ENCODE data around the gene PRKCA. TPM values are rescaled to one million over a fixed set of nuclear protein-coding genes. Genes with fewer than 3 reads are reported as not detected.

The PRKCA gene
- total RNA-seq, 1 experiment from 2014 or later, result 29.6 TPM

- Histone ChIP-seq H3K9me3 (no peaks in the 10 kb centered on the region), H3K4me1 (no peaks in the 10 kb centered on the region), H3K36me3 (ENCODE audit: control insufficient read depth, insufficient read depth, low read length) (peaks cover 2% of the 10 kb centered on the region), H3K27me3 (replicated peaks; ENCODE audit: control insufficient read depth, insufficient read depth, low read length) (no peaks in the 10 kb centered on the region), H3K4me3 (ENCODE audit: low read depth, low read length) (no peak overlapping the region)
- H3K36me3 Mint-ChIP-seq (ENCODE audit: insufficient read depth, unreplicated experiment), result peaks cover 4% of the 10 kb centered on the region
- ChIA-PET CTCF (no interaction called here), POLR2A (interaction anchor here (0.6 kb wide), 1 partner anchor 9 kb away, joined by 5 read pairs; no protein-coding TSS in a partner anchor)
- no peak overlapping the region for H3K4me3 Mint-ChIP-seq (ENCODE audit: unreplicated experiment)
- no peak for DNase-seq
- no peak overlapping the region for H3K27ac Mint-ChIP-seq (ENCODE audit: unreplicated experiment)
- no peaks in the 10 kb centered on the region for H3K4me1 Mint-ChIP-seq (ENCODE audit: low read depth, unreplicated experiment)
- TF ChIP-seq, protein P1, sequence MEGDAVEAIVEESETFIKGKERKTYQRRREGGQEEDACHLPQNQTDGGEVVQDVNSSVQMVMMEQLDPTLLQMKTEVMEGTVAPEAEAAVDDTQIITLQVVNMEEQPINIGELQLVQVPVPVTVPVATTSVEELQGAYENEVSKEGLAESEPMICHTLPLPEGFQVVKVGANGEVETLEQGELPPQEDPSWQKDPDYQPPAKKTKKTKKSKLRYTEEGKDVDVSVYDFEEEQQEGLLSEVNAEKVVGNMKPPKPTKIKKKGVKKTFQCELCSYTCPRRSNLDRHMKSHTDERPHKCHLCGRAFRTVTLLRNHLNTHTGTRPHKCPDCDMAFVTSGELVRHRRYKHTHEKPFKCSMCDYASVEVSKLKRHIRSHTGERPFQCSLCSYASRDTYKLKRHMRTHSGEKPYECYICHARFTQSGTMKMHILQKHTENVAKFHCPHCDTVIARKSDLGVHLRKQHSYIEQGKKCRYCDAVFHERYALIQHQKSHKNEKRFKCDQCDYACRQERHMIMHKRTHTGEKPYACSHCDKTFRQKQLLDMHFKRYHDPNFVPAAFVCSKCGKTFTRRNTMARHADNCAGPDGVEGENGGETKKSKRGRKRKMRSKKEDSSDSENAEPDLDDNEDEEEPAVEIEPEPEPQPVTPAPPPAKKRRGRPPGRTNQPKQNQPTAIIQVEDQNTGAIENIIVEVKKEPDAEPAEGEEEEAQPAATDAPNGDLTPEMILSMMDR (IDR thresholded peaks at IDR 0.05; ENCODE audit: insufficient read depth in 1 of 2, low read depth in 1 of 2, low read length in 1 of 2, severe bottlenecking in 1 of 2, unreplicated experiment in 1 of 2), result no peak
- no peaks in the 10 kb centered on the region for H3K9me3 Mint-ChIP-seq (ENCODE audit: unreplicated experiment)
- intact Hi-C loops (cut with micrococcal nuclease; ENCODE audit: unreplicated experiment), result no loop called here
- BruUV-seq (replicated peaks), result no TSS peak
- no peaks in the 10 kb centered on the region for H3K27me3 Mint-ChIP-seq (ENCODE audit: insufficient read depth, unreplicated experiment)
These were observed 445.3 kb downstream of the PRKCA start for GRCh38 chr17:66747578-66748275.

DNA sequence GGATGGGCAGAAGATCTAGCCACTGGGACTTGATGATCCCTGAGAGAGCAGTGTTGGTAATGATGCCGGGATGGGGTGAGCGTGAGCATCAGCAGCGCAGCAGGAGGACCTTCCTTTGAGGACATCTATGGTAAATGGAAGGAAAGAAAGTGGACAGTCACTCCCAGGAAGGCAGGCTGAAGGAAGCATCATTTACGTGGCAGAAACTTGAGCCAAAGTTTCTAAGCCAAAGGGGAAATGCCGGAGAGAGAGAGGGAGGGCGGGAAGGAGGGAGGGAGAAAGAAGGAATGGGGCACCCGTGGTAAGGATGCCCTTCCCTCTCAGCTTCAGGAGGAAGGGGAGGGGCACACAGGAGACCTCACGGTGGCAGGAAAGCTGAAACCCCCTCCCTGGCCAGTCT, 446.2 kb downstream of the PRKCA start:
- Histone ChIP-seq H3K4me1 (no peaks in the 10 kb centered on the region), H3K36me3 (ENCODE audit: control insufficient read depth, insufficient read depth, low read length) (peaks cover 2% of the 10 kb centered on the region; the same call in 1 of the 2 replicates), H3K4me3 (ENCODE audit: low read depth, low read length) (no peak overlapping the region), H3K9me3 (no peaks in the 10 kb centered on the region), H3K27me3 (replicated peaks; ENCODE audit: control insufficient read depth, insufficient read depth, low read length) (no peaks in the 10 kb centered on the region)
- DNase-seq, result no peak
- H3K4me3 Mint-ChIP-seq (ENCODE audit: unreplicated experiment), result no peak overlapping the region
- TF ChIP-seq, protein P1 (IDR thresholded peaks at IDR 0.05; ENCODE audit: insufficient read depth in 1 of 2, low read depth in 1 of 2, low read length in 1 of 2, severe bottlenecking in 1 of 2, unreplicated experiment in 1 of 2), result no peak
- ChIA-PET CTCF (no interaction called here), POLR2A (no interaction called here)
- intact Hi-C loops (cut with micrococcal nuclease; ENCODE audit: unreplicated experiment), result no loop called here
- peaks cover 4% of the 10 kb centered on the region for H3K36me3 Mint-ChIP-seq (ENCODE audit: insufficient read depth, unreplicated experiment)
- no peaks in the 10 kb centered on the region for H3K4me1 Mint-ChIP-seq (ENCODE audit: low read depth, unreplicated experiment)
- H3K9me3 Mint-ChIP-seq (ENCODE audit: unreplicated experiment), result no peaks in the 10 kb centered on the region
- no peaks in the 10 kb centered on the region for H3K27me3 Mint-ChIP-seq (ENCODE audit: insufficient read depth, unreplicated experiment)
- BruUV-seq (replicated peaks), result no TSS peak
- no peak overlapping the region for H3K27ac Mint-ChIP-seq (ENCODE audit: unreplicated experiment)

GRCh38 chr17:66749217-66749832, 446.9 kb downstream of the PRKCA start:
- TF ChIP-seq, protein P1 (IDR thresholded peaks at IDR 0.05; ENCODE audit: insufficient read depth in 1 of 2, low read depth in 1 of 2, low read length in 1 of 2, severe bottlenecking in 1 of 2, unreplicated experiment in 1 of 2), result no peak
- ChIA-PET CTCF (no interaction called here), POLR2A (no interaction called here)
- intact Hi-C loops (cut with micrococcal nuclease; ENCODE audit: unreplicated experiment), result no loop called here
- Mint-ChIP-seq H3K27ac (ENCODE audit: unreplicated experiment) (no peak overlapping the region), H3K9me3 (ENCODE audit: unreplicated experiment) (no peaks in the 10 kb centered on the region), H3K36me3 (ENCODE audit: insufficient read depth, unreplicated experiment) (peaks cover 4% of the 10 kb centered on the region), H3K4me3 (ENCODE audit: unreplicated experiment) (no peak overlapping the region), H3K4me1 (ENCODE audit: low read depth, unreplicated experiment) (no peaks in the 10 kb centered on the region), H3K27me3 (ENCODE audit: insufficient read depth, unreplicated experiment) (no peaks in the 10 kb centered on the region)
- H3K27me3 ChIP-seq (replicated peaks; ENCODE audit: control insufficient read depth, insufficient read depth, low read length), result no peaks in the 10 kb centered on the region
- DNase-seq, result no peak
- peaks cover 2% of the 10 kb centered on the region; the same call in 1 of the 2 replicates for H3K36me3 ChIP-seq (ENCODE audit: control insufficient read depth, insufficient read depth, low read length)
- no peaks in the 10 kb centered on the region for H3K4me1 ChIP-seq
- no TSS peak for BruUV-seq (replicated peaks)
- H3K4me3 ChIP-seq (ENCODE audit: low read depth, low read length), result no peak overlapping the region
- no peaks in the 10 kb centered on the region for H3K9me3 ChIP-seq

Measured in Caco-2 (cell line).